Endothelial cell of umbilical vein (primary cell): ENCODE measurements around the gene SHBG. TPM values are rescaled to one million over a fixed set of nuclear protein-coding genes. Genes with fewer than 3 reads are reported as not detected.

Source experiments
- BruUV-seq: library from RNA; stranded (reverse); fragments of 400-500 nt; replicated peaks from 2 replicates; lab custom pipeline; 2021; lab: Mats Ljungman, UMichigan
- CTCF ChIA-PET: fragments of 300-600, 350-600 bp; sonication (Branson Sonifier 250); formaldehyde crosslinking; loops from one replicate; lab custom pipeline; 2021; ENCODE audit warnings: antibody characterized with exemption, inconsistent platforms; lab: Charles Lee
- POLR2A ChIA-PET: fragments of 300-600, 350-600 bp; sonication (Branson Sonifier 250); formaldehyde crosslinking; loops from one replicate; lab custom pipeline; 2021; ENCODE audit warnings: antibody characterized with exemption, inconsistent platforms; lab: Charles Lee
- DNase-seq: peaks from one replicate; pipeline ENCODE4 v3.0.0-alpha.2; 2011; ENCODE audit warnings: low read depth, low spot score
- FAIRE-seq: peaks from 2 replicates; lab custom pipeline; 2011; peaks lifted over from hg19 to GRCh38; lab: Jason Lieb, UNC
- H2AFZ ChIP-seq: 2 replicates; pipeline ENCODE4 v1.6.0; 2012; ENCODE audit warnings: low read depth, low read length, control low read depth, inconsistent platforms
- H3K27ac ChIP-seq: 2 replicates; pipeline ENCODE4 v1.5.1; 2011; ENCODE audit warnings: low read depth, mild to moderate bottlenecking, control low read depth, low read length, moderate library complexity; ENCODE audit not compliant: insufficient read depth
- H3K27me3 ChIP-seq, 2 experiments: 2 replicates each; pipeline versions ENCODE4 v1.6.0 to v1.6.1; 2011; ENCODE audit warnings: low read length in 2 of 2, mixed read lengths in 1 of 2; ENCODE audit not compliant: control insufficient read depth in 2 of 2, insufficient read depth in 2 of 2
- H3K36me3 ChIP-seq, 2 experiments: 2 replicates in 1 of 2; 3 replicates in 1 of 2; pipeline ENCODE4 v1.5.1; 2011; ENCODE audit warnings: low read length in 2 of 2, mild to moderate bottlenecking in 1 of 2, moderate library complexity in 1 of 2; ENCODE audit not compliant: control insufficient read depth in 2 of 2, insufficient read depth in 2 of 2; ENCODE audit errors: extremely low read depth in 1 of 2
- H3K4me1 ChIP-seq: 3 replicates; pipeline ENCODE4 v1.5.1; 2011; ENCODE audit warnings: mild to moderate bottlenecking, low read length; ENCODE audit not compliant: control insufficient read depth, insufficient read depth; ENCODE audit errors: extremely low read depth
- H3K4me2 ChIP-seq: 2 replicates; pipeline ENCODE4 v1.6.1; 2011; ENCODE audit warnings: low read length, control low read depth, mixed read lengths; ENCODE audit not compliant: insufficient read depth
- H3K4me3 ChIP-seq, 3 experiments: fragments of 200-600 bp in 1 of 3; sonication (generic), shearing (Covaris generic) in 1 of 3; replicated peaks in 1 of 3; 2 replicates each; pipeline ENCODE4 v1.5.1; 2011 to 2016; ENCODE audit warnings: control low read depth in 3 of 3, low read length in 3 of 3, mild to moderate bottlenecking in 2 of 3, inconsistent platforms in 1 of 3, low read depth in 1 of 3, moderate library complexity in 1 of 3; ENCODE audit not compliant: insufficient read depth in 1 of 3
- H3K79me2 ChIP-seq: 2 replicates; pipeline ENCODE4 v1.6.0; 2012; ENCODE audit warnings: low read length, inconsistent platforms; ENCODE audit not compliant: control insufficient read depth, insufficient read depth
- H3K9ac ChIP-seq: replicated peaks from 2 replicates; pipeline ENCODE3; 2011; ENCODE audit warnings: low read length, control low read depth; ENCODE audit not compliant: insufficient read depth; ENCODE audit errors: extremely low read depth
- H3K9me1 ChIP-seq: replicated peaks from 3 replicates; pipeline ENCODE4 v1.6.0; 2011; ENCODE audit warnings: mild to moderate bottlenecking, low read length; ENCODE audit not compliant: control insufficient read depth, insufficient read depth; ENCODE audit errors: extremely low read depth
- H3K9me3 ChIP-seq: replicated peaks from 2 replicates; pipeline ENCODE4 v1.5.1; 2012; ENCODE audit warnings: low read length, inconsistent platforms; ENCODE audit not compliant: control insufficient read depth, insufficient read depth
- H4K20me1 ChIP-seq: replicated peaks from 2 replicates; pipeline ENCODE3; 2011; ENCODE audit warnings: mild to moderate bottlenecking, low read length; ENCODE audit not compliant: control insufficient read depth, insufficient read depth; ENCODE audit errors: extremely low read depth
- CTCF ChIP-seq, 2 donors: IDR thresholded peaks; 1 replicate in 1 of 2; 2 replicates in 1 of 2; pipeline ENCODE4 v1.5.1; 2011; ENCODE audit warnings: low read length in 2 of 2, mild to moderate bottlenecking in 2 of 2, moderate library complexity in 2 of 2, control low read depth in 1 of 2, inconsistent platforms in 1 of 2, low read depth in 1 of 2; ENCODE audit not compliant: insufficient read depth in 1 of 2; ENCODE audit errors: extremely low read depth in 1 of 2
- EZH2 ChIP-seq: IDR thresholded peaks from 2 replicates; pipeline ENCODE4 v1.6.1; 2012; ENCODE audit warnings: borderline replicate concordance, low read depth, mild to moderate bottlenecking, moderate library complexity, low read length, inconsistent platforms; ENCODE audit not compliant: severe bottlenecking
- FOS ChIP-seq: IDR thresholded peaks from 2 replicates; pipeline ENCODE4 v1.6.1; 2011; ENCODE audit warnings: mild to moderate bottlenecking, low read length, moderate library complexity, borderline replicate concordance; ENCODE audit not compliant: insufficient read depth
- MAX ChIP-seq: IDR thresholded peaks from 2 replicates; pipeline ENCODE4 v1.6.1; 2011; ENCODE audit not compliant: insufficient read depth, insufficient read length
- MYC ChIP-seq: IDR thresholded peaks from one replicate; pipeline ENCODE4 v1.6.1; 2011; ENCODE audit warnings: mild to moderate bottlenecking, low read depth, low read length
- POLR2AphosphoS5 ChIP-seq: IDR thresholded peaks from 2 replicates; pipeline ENCODE4 v1.6.1; 2012; ENCODE audit warnings: low read depth, mild to moderate bottlenecking, control low read depth, low read length, moderate library complexity; ENCODE audit not compliant: insufficient read depth
- dilution Hi-C: fragments of 300-500 bp; cut with MboI; formaldehyde crosslinking; loops from one replicate; pipeline ENCODE4 v1.15.0; 2019; ENCODE audit warnings: low sequenced_read_pairs; ENCODE audit not compliant: extremely low pct_ligation_motif_present
- intact Hi-C: fragments of 100-400 bp; cut with micrococcal nuclease; formaldehyde crosslinking; loops from one replicate; pipeline ENCODE4 v1.10.0; 2022
- polyA plus RNA-seq, 4 experiments: library from polyadenylated mRNA; depleted of rRNA in 3 of 4; stranded (reverse) in 3 of 4; unstranded in 1 of 4; fragments of >200 nt; gene quantifications; 2 replicates each; pipeline versions ENCODE4 v1.2.1 to v1.2.3, GENCODE V29; 2011 to 2012; ENCODE audit warnings: missing spikeins in 1 of 4
- total RNA-seq: library from RNA; stranded (reverse); gene quantifications from 2 replicates; pipeline ENCODE4 v1.2.3, GENCODE V29; 2021

The SHBG gene
- total and polyA plus RNA-seq, 2 donors (not counting 3 experiments of a cell fraction or from before 2014, with no cell fraction given) = 0.51 TPM; not detected in 1

- DNase-seq (peak; percentile 24), FAIRE-seq (peak; percentile 73)
- intact Hi-C loops = no loop called here
- H3K79me2 ChIP-seq = no peaks in the 10 kb centered on the region
- no peaks in the 10 kb centered on the region for H3K9me3 ChIP-seq
- H3K36me3 ChIP-seq = no peaks in the 10 kb centered on the region
- H3K9me1 ChIP-seq = no peaks in the 10 kb centered on the region
- no peak overlapping the region for H3K4me2 ChIP-seq
- H2AFZ ChIP-seq = no peak overlapping the region
- POLR2A ChIA-PET = no interaction called here
- dilution Hi-C loops = no loop called here
- TF ChIP-seq POLR2AphosphoS5 (no peak), FOS (no peak), CTCF (IDR thresholded peaks at IDR 0.05; ENCODE audit: extremely low read depth in 1 of 2, insufficient read depth in 1 of 2, low read depth in 1 of 2, low read length in 2 of 2) (peak; percentile 41 to 49)
- H4K20me1 ChIP-seq = no peaks in the 10 kb centered on the region
- BruUV-seq = no TSS peak
- CTCF ChIA-PET = interaction anchor here (0.6 to 6.6 kb wide), 15 partner anchors 10 to 409 kb away, joined by 3 to 97 read pairs (median 4); partner anchors contain the start of genes DNAH2, TP53 and WRAP53
- no peaks in the 10 kb centered on the region for H3K4me1 ChIP-seq
- no peak overlapping the region for H3K27ac ChIP-seq
- no peak overlapping the region for H3K9ac ChIP-seq
- no peaks in the 10 kb centered on the region for H3K27me3 ChIP-seq
- no peak overlapping the region for H3K4me3 ChIP-seq
These were observed 2.6 kb downstream of the SHBG start for GRCh38 chr17:7632492-7632894.

- no peak overlapping the region for H3K9ac ChIP-seq
- ChIA-PET POLR2A (no interaction called here), CTCF (interaction anchor here (0.7 to 6.6 kb wide), 16 partner anchors 9 to 408 kb away, joined by 3 to 97 read pairs (median 4); partner anchors contain the start of genes DNAH2, TP53 and WRAP53)
- H3K27me3 ChIP-seq = no peaks in the 10 kb centered on the region
- H3K36me3 ChIP-seq = no peaks in the 10 kb centered on the region
- no peak overlapping the region for H2AFZ ChIP-seq
- no peak overlapping the region for H3K4me2 ChIP-seq
- H3K4me3 ChIP-seq = no peak overlapping the region
- H4K20me1 ChIP-seq = no peaks in the 10 kb centered on the region
- H3K79me2 ChIP-seq = no peaks in the 10 kb centered on the region
- BruUV-seq = no TSS peak
- dilution Hi-C loops (no loop called here), intact Hi-C loops (no loop called here)
- DNase-seq (no peak), FAIRE-seq (no peak)
- H3K27ac ChIP-seq = no peak overlapping the region
- no peaks in the 10 kb centered on the region for H3K9me3 ChIP-seq
- no peaks in the 10 kb centered on the region for H3K9me1 ChIP-seq
- H3K4me1 ChIP-seq = no peaks in the 10 kb centered on the region
- TF ChIP-seq EZH2 = no peak
- no peak for TF ChIP-seq MYC
- TF ChIP-seq FOS = no peak
- TF ChIP-seq MAX = no peak
These were observed 3.2 kb downstream of the SHBG start for GRCh38 chr17:7633093-7633492.
